HL-60 (cell line): ENCODE results near the gene APOBEC3B.

ENCODE experiments used
- DNase-seq, 2 experiments: peaks; one replicate each; pipeline ENCODE4 v3.0.0-alpha.2; 2010 to 2020; ENCODE audit warnings: low read depth in 1 of 2, low spot score in 1 of 2
- H3K27ac ChIP-seq: fragments of 250-450 bp; sonication (Bioruptor Pico); replicated peaks from 2 replicates; pipeline ENCODE4 v1.5.1; 2020; ENCODE audit warnings: mild to moderate bottlenecking, moderate library complexity
- H3K27me3 ChIP-seq: fragments of 250-450 bp; sonication (Bioruptor Pico); 2 replicates; pipeline ENCODE4 v1.5.1; 2021; ENCODE audit warnings: mild to moderate bottlenecking, moderate library complexity; ENCODE audit not compliant: insufficient read depth, poor library complexity, severe bottlenecking
- H3K4me3 ChIP-seq: replicated peaks from 2 replicates; pipeline ENCODE4 v1.5.1; 2011; ENCODE audit warnings: mild to moderate bottlenecking, control low read depth, low read length; ENCODE audit not compliant: insufficient read depth
- GABPA ChIP-seq: IDR thresholded peaks from 2 replicates; pipeline ENCODE4 v1.6.1; 2012; ENCODE audit warnings: low read depth
- POLR2AphosphoS5 ChIP-seq: IDR thresholded peaks from 2 replicates; pipeline ENCODE4 v1.6.1; 2012; ENCODE audit warnings: low read depth
- SPI1 ChIP-seq: IDR thresholded peaks from 2 replicates; pipeline ENCODE4 v1.6.1; 2012; ENCODE audit warnings: low read depth, mild to moderate bottlenecking, borderline replicate concordance
- TF ChIP-seq, protein P1 (sequence below): IDR thresholded peaks from 2 replicates; pipeline ENCODE4 v1.6.1; 2012; ENCODE audit warnings: low read depth; ENCODE audit not compliant: insufficient replicate concordance
- TF ChIP-seq, protein P2 (sequence below): IDR thresholded peaks from one replicate; pipeline ENCODE4 v1.5.1; 2011; ENCODE audit warnings: low read length, control low read depth, inconsistent platforms; ENCODE audit not compliant: insufficient read depth

Gene APOBEC3B

DNA sequence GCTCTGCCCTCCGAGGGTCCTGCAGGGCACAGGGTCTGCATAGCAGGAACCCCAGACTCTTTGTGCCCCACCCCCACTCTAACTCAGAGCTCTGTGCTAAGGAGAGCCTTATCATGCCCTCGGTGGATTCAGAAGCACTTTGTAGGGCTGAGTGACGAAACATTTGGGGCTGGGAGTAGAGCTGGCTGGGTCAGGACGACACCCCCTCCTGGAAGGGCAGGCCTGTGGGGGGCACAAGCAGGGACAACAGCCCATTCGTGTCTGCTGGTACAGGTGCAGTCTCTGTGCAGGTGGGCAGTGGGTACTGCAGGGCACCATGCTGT is 15.8 kb upstream of the APOBEC3B start:
- Histone ChIP-seq H3K4me3 (no peak overlapping the region), H3K27ac (no peak overlapping the region), H3K27me3 (peaks cover 3% of the 10 kb centered on the region)
- TF ChIP-seq SPI1, result no peak
- no peak for TF ChIP-seq GABPA
- TF ChIP-seq POLR2AphosphoS5, result no peak
- TF ChIP-seq, protein P1, sequence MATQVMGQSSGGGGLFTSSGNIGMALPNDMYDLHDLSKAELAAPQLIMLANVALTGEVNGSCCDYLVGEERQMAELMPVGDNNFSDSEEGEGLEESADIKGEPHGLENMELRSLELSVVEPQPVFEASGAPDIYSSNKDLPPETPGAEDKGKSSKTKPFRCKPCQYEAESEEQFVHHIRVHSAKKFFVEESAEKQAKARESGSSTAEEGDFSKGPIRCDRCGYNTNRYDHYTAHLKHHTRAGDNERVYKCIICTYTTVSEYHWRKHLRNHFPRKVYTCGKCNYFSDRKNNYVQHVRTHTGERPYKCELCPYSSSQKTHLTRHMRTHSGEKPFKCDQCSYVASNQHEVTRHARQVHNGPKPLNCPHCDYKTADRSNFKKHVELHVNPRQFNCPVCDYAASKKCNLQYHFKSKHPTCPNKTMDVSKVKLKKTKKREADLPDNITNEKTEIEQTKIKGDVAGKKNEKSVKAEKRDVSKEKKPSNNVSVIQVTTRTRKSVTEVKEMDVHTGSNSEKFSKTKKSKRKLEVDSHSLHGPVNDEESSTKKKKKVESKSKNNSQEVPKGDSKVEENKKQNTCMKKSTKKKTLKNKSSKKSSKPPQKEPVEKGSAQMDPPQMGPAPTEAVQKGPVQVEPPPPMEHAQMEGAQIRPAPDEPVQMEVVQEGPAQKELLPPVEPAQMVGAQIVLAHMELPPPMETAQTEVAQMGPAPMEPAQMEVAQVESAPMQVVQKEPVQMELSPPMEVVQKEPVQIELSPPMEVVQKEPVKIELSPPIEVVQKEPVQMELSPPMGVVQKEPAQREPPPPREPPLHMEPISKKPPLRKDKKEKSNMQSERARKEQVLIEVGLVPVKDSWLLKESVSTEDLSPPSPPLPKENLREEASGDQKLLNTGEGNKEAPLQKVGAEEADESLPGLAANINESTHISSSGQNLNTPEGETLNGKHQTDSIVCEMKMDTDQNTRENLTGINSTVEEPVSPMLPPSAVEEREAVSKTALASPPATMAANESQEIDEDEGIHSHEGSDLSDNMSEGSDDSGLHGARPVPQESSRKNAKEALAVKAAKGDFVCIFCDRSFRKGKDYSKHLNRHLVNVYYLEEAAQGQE, result no peak
- TF ChIP-seq, protein P2, sequence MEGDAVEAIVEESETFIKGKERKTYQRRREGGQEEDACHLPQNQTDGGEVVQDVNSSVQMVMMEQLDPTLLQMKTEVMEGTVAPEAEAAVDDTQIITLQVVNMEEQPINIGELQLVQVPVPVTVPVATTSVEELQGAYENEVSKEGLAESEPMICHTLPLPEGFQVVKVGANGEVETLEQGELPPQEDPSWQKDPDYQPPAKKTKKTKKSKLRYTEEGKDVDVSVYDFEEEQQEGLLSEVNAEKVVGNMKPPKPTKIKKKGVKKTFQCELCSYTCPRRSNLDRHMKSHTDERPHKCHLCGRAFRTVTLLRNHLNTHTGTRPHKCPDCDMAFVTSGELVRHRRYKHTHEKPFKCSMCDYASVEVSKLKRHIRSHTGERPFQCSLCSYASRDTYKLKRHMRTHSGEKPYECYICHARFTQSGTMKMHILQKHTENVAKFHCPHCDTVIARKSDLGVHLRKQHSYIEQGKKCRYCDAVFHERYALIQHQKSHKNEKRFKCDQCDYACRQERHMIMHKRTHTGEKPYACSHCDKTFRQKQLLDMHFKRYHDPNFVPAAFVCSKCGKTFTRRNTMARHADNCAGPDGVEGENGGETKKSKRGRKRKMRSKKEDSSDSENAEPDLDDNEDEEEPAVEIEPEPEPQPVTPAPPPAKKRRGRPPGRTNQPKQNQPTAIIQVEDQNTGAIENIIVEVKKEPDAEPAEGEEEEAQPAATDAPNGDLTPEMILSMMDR, result no peak
- no peak for DNase-seq

DNA sequence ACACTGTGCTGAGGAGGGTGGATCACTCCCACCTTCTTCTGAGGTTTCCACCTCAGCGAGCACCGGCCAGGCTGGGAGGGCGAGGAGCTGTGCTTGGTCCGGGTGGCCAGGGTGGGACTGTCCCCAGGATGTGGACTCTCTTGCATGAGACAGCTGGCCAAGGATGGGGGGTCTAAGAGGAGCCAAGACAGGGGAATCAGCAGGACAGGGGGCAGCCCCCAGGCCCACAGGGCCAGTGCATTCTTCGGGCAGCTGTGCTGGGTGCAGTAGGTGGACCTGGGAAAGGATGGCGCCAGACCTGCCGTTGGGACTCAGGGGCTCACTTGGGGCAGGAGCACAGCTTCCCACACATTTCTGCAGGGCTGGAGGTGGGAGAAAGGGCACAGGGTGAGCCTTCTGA is 15.2 kb upstream of the APOBEC3B start:
- no peaks in the 10 kb centered on the region for H3K27me3 ChIP-seq
- H3K4me3 ChIP-seq, result no peak overlapping the region
- no peak overlapping the region for H3K27ac ChIP-seq
- TF ChIP-seq, protein P1, result no peak
- no peak for DNase-seq

DNA sequence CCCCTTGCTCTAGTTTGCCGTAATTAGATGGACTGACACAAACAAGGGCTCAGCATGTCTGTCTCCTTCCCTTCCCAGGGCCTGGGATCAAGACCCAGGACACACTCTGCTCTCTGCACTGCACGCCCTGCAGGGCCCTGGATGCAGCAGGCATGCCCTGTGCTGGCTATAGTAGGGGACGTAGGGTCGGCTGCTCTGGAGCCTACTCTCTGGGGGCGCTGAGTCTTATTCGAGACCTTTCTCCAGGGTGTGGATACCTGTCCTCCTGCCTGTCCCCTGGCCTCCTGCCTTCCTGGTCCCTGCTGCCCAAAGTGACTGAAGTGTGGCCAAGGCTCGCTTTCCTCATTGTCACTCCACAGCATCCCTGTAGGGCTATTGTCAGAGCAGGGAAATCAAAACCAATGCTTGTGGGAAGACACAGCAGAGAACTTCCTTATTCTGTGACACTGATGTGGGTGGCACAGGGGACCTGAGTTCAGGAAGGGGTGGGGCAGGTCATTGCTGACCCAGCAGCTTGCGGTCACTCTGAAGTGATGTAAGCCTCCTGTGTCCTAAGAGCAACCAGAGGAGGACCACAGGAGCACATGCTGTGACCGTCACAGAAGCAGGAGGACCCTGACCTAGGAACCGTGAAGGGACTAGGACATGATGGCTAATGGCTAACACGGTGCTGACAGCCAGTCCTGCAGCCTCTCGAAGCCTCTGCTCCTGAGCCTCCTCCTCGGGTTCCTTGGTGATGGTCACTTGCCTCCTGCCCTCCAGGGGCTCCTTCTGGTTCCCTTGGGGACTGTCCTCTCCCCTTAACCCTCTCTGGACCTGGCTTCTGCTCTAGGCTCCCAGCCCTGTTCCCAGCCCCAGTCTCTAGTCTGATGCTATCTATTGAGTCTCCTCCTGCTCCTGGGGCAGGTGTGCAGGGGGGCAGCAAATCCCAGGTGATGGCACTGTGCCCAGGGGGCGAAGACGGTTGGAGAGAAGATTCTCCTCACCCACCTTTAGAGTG is 14.4 kb upstream of the APOBEC3B start:
- DNase-seq, result peak; percentile 64 to 82
- Histone ChIP-seq H3K27ac (no peak overlapping the region), H3K4me3 (no peak overlapping the region), H3K27me3 (no peaks in the 10 kb centered on the region)
- TF ChIP-seq POLR2AphosphoS5, result no peak
- TF ChIP-seq, protein P2, result no peak
- no peak; the same call in 1 of the 2 replicates for TF ChIP-seq SPI1

DNA sequence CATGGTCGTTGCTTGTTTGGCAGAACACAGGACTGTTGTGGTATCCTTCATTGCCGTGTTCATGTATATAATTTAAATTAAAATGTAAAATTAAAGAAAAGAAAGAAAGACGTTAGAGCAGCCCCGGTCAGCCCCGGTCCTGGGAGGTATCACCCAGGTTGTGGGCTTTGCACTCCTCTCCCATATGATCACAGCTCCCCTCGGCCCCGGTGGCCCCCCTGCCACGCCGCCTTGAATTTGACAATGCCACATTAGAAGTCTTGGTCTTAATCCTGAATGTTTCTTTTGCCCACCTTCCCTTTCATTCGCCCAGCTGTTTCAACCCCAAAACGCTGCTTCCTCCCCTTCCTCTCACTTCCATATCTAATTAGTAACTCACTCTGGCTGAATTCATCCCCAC is 13.3 kb upstream of the APOBEC3B start:
- no peak for DNase-seq
- Histone ChIP-seq H3K27me3 (no peaks in the 10 kb centered on the region), H3K4me3 (no peak overlapping the region), H3K27ac (no peak overlapping the region)
- TF ChIP-seq, protein P1, result no peak
- TF ChIP-seq SPI1 (no peak), GABPA (no peak)
